DND-41 (cell line): Measurements from ENCODE around the gene MYH9.
"Not testable (repeated sequence)": the region's sequence is repeated elsewhere in the genome, so short reads cannot be mapped to it uniquely, and the experiment has no call there.

ENCODE experiments used
- CTCF ChIP-seq: IDR thresholded peaks from 2 replicates; pipeline ENCODE4 v1.5.1; 2012; ENCODE audit warnings: borderline replicate concordance, low read length, moderate library complexity, mild to moderate bottlenecking; ENCODE audit not compliant: poor library complexity, severe bottlenecking; ENCODE audit errors: extremely low read depth
- EZH2 ChIP-seq: IDR thresholded peaks from 3 replicates; pipeline ENCODE4 v1.6.1; 2012; ENCODE audit warnings: borderline replicate concordance, low read depth, mild to moderate bottlenecking, moderate library complexity, low read length, inconsistent platforms; ENCODE audit not compliant: severe bottlenecking

GRCh38 chr22:36424466-36424865 is 36.7 kb upstream of the MYH9 start:
- TF ChIP-seq CTCF, EZH2: not testable (repeated sequence)
